ENCODE data around the gene LRG1. TPM values are rescaled to one million over a fixed set of nuclear protein-coding genes. Genes with fewer than 3 reads are reported as not detected.

Gene LRG1
- total RNA-seq, 1 donor from 2014 or later: 1.1 TPM

GRCh38 chr19:4539169-4539692, 605 bp downstream of the LRG1 start:
- DNase-seq (ENCODE audit: low read depth) (no peak), FAIRE-seq (no peak)
- Histone ChIP-seq H3K4me3 (ENCODE audit: low read depth, low read length) (no peak overlapping the region), H3K36me3 (ENCODE audit: control insufficient read depth, insufficient read depth, low read length) (no peaks in the 10 kb centered on the region), H3K27me3 (ENCODE audit: control insufficient read depth, insufficient read depth, low read length) (no peaks in the 10 kb centered on the region)
- TF ChIP-seq CTCF (IDR thresholded peaks at IDR 0.05; ENCODE audit: insufficient read depth, low read length, severe bottlenecking): no peak

DNA sequence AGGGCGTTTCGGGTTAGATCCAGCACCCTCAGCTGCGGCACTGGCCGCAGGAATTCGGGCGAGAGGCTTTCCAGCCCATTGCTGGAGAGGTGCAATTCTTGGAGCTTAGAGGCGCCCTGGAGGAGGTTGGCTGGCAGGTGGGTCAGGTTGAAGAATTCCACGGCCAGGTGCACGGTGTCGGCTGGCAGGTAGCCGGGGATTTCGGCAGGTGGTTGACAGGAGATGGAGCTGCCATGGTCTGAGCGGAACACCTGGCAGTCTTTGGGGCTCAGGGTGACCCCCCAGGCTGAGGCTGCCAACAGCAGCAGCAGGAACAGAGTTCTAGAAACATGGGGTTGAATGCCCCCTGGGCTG, 1.3 kb downstream of the LRG1 start:
- no peak for FAIRE-seq
- H3K36me3 ChIP-seq (ENCODE audit: control insufficient read depth, insufficient read depth, low read length): no peaks in the 10 kb centered on the region
- DNase-seq (ENCODE audit: low read depth): no peak
- TF ChIP-seq CTCF (IDR thresholded peaks at IDR 0.05; ENCODE audit: insufficient read depth, low read length, severe bottlenecking): no peak
- H3K4me3 ChIP-seq (ENCODE audit: low read depth, low read length): no peak overlapping the region
- H3K27me3 ChIP-seq (ENCODE audit: control insufficient read depth, insufficient read depth, low read length): no peaks in the 10 kb centered on the region

GRCh38 chr19:4537953-4538600, 1.8 kb downstream of the LRG1 start:
- no peaks in the 10 kb centered on the region for H3K27me3 ChIP-seq (ENCODE audit: control insufficient read depth, insufficient read depth, low read length)
- no peak for TF ChIP-seq CTCF (IDR thresholded peaks at IDR 0.05; ENCODE audit: insufficient read depth, low read length, severe bottlenecking)
- H3K4me3 ChIP-seq (ENCODE audit: low read depth, low read length): no peak overlapping the region
- H3K36me3 ChIP-seq (ENCODE audit: control insufficient read depth, insufficient read depth, low read length): no peaks in the 10 kb centered on the region
- no peak for FAIRE-seq
- DNase-seq (ENCODE audit: low read depth): no peak

GRCh38 chr19:4536798-4537197, 3.0 kb downstream of the LRG1 start:
- Histone ChIP-seq H3K4me3 (ENCODE audit: low read depth, low read length) (no peak overlapping the region), H3K36me3 (ENCODE audit: control insufficient read depth, insufficient read depth, low read length) (no peaks in the 10 kb centered on the region), H3K27me3 (ENCODE audit: control insufficient read depth, insufficient read depth, low read length) (no peaks in the 10 kb centered on the region)
- DNase-seq (ENCODE audit: low read depth): no peak
- no peak for TF ChIP-seq CTCF (IDR thresholded peaks at IDR 0.05; ENCODE audit: insufficient read depth, low read length, severe bottlenecking)
- no peak for FAIRE-seq

- TF ChIP-seq CTCF (IDR thresholded peaks at IDR 0.05; ENCODE audit: insufficient read depth, low read length, severe bottlenecking): no peak
- FAIRE-seq: no peak
- Histone ChIP-seq H3K36me3 (ENCODE audit: control insufficient read depth, insufficient read depth, low read length) (no peaks in the 10 kb centered on the region), H3K4me3 (ENCODE audit: low read depth, low read length) (no peak within 1 kb of the TSS), H3K27me3 (ENCODE audit: control insufficient read depth, insufficient read depth, low read length) (no peaks in the 10 kb centered on the region)
- no peak for DNase-seq (ENCODE audit: low read depth)
These were observed 4.8 kb downstream of the LRG1 start, which contains the start of gene PLIN5 for GRCh38 chr19:4534836-4535658. TSS of gene PLIN5 (minus strand) at chr19:4535224. CDS start at chr19:4534074, 1,150 bp downstream.
